ENCODE data around the gene FAT1.

Gene FAT1

GRCh38 chr4:186707996-186708395 is 15.7 kb downstream of the FAT1 start:
- H4K20me1 ChIP-seq (ENCODE audit: control insufficient read depth, insufficient read depth, low read depth, low read length), result no peaks in the 10 kb centered on the region

GRCh38 chr4:186707574-186707973 is 16.1 kb downstream of the FAT1 start:
- TF ChIP-seq CTCF (IDR thresholded peaks at IDR 0.05; ENCODE audit: low read depth, low read length, poor library complexity, severe bottlenecking), result no peak
- TF ChIP-seq EZH2phosphoT487 (IDR thresholded peaks at IDR 0.05; ENCODE audit: borderline replicate concordance, low read length), result no peak
- H3K4me1 ChIP-seq (ENCODE audit: control insufficient read depth, low read length), result no peaks in the 10 kb centered on the region
- no peak overlapping the region for H3K4me2 ChIP-seq (ENCODE audit: low read length)
- no peaks in the 10 kb centered on the region for H3K9me2 ChIP-seq (replicated peaks; ENCODE audit: control insufficient read depth, low read length)
- no peak overlapping the region for H3K27ac ChIP-seq (ENCODE audit: low read depth, low read length)
- H3K4me3 ChIP-seq (ENCODE audit: low read length), result no peak overlapping the region
- H3K27me3 ChIP-seq (ENCODE audit: control insufficient read depth, low read length), result no peaks in the 10 kb centered on the region
- no peaks in the 10 kb centered on the region for H3K36me3 ChIP-seq (ENCODE audit: control insufficient read depth, low read length)
- H4K20me1 ChIP-seq (ENCODE audit: control insufficient read depth, insufficient read depth, low read depth, low read length), result no peaks in the 10 kb centered on the region
- no peaks in the 10 kb centered on the region for H3K79me2 ChIP-seq (ENCODE audit: control insufficient read depth, low read length)
- H3F3A ChIP-seq (ENCODE audit: control insufficient read depth, insufficient read depth), result no peaks in the 10 kb centered on the region
- 0 out of 2 replicates have a peak, but pooled peaks cover 2% of the 10 kb centered on the region for H3K9me3 ChIP-seq (ENCODE audit: control insufficient read depth, insufficient read depth, low read length)

More at GRCh38 chr4:186707996-186708395, 15.7 kb downstream of the FAT1 start:
- Histone ChIP-seq H3K9me3 (ENCODE audit: control insufficient read depth, insufficient read depth, low read length) (0 out of 2 replicates have a peak, but pooled peaks cover 2% of the 10 kb centered on the region), H3K27ac (ENCODE audit: low read depth, low read length) (no peak overlapping the region), H3K4me2 (ENCODE audit: low read length) (no peak overlapping the region), H3F3A (ENCODE audit: control insufficient read depth, insufficient read depth) (no peaks in the 10 kb centered on the region), H3K4me3 (ENCODE audit: low read length) (no peak overlapping the region), H3K79me2 (ENCODE audit: control insufficient read depth, low read length) (no peaks in the 10 kb centered on the region), H3K4me1 (ENCODE audit: control insufficient read depth, low read length) (no peaks in the 10 kb centered on the region), H3K9me2 (replicated peaks; ENCODE audit: control insufficient read depth, low read length) (no peaks in the 10 kb centered on the region), H3K36me3 (ENCODE audit: control insufficient read depth, low read length) (no peaks in the 10 kb centered on the region), H3K27me3 (ENCODE audit: control insufficient read depth, low read length) (no peaks in the 10 kb centered on the region)
- no peak for TF ChIP-seq EZH2phosphoT487 (IDR thresholded peaks at IDR 0.05; ENCODE audit: borderline replicate concordance, low read length)
- TF ChIP-seq CTCF (IDR thresholded peaks at IDR 0.05; ENCODE audit: low read depth, low read length, poor library complexity, severe bottlenecking), result no peak

GRCh38 chr4:186704057-186704456 is 19.6 kb downstream of the FAT1 start:
- Histone ChIP-seq H3K36me3 (ENCODE audit: control insufficient read depth, low read length) (no peaks in the 10 kb centered on the region), H3K4me3 (ENCODE audit: low read length) (no peak overlapping the region), H3K4me2 (ENCODE audit: low read length) (no peak overlapping the region), H3K27ac (ENCODE audit: low read depth, low read length) (no peak overlapping the region), H3K79me2 (ENCODE audit: control insufficient read depth, low read length) (no peaks in the 10 kb centered on the region), H3F3A (ENCODE audit: control insufficient read depth, insufficient read depth) (no peaks in the 10 kb centered on the region), H4K20me1 (ENCODE audit: control insufficient read depth, insufficient read depth, low read depth, low read length) (no peaks in the 10 kb centered on the region), H3K4me1 (ENCODE audit: control insufficient read depth, low read length) (no peaks in the 10 kb centered on the region), H3K27me3 (ENCODE audit: control insufficient read depth, low read length) (no peaks in the 10 kb centered on the region), H3K9me3 (ENCODE audit: control insufficient read depth, insufficient read depth, low read length) (0 out of 2 replicates have a peak, but pooled peaks cover 2% of the 10 kb centered on the region), H3K9me2 (replicated peaks; ENCODE audit: control insufficient read depth, low read length) (no peaks in the 10 kb centered on the region)
- TF ChIP-seq CTCF (IDR thresholded peaks at IDR 0.05; ENCODE audit: low read depth, low read length, poor library complexity, severe bottlenecking) (no peak), EZH2phosphoT487 (IDR thresholded peaks at IDR 0.05; ENCODE audit: borderline replicate concordance, low read length) (no peak)

Data from DOHH2 (cell line).